NCI-H2081 (cell line): ENCODE data around the gene CCSAP.
"Not testable (repeated sequence)": the region's sequence is repeated elsewhere in the genome, so short reads cannot be mapped to it uniquely, and the experiment has no call there.

ENCODE experiments used
- DNase-seq, 2 experiments: peaks; one replicate each; lab custom pipeline; 2025; lab: John Stamatoyannopoulos, UW

Gene CCSAP

GRCh38 chr1:229364207-229365065 lies 21.6 kb upstream of the CCSAP start:
- DNase-seq = no peak

GRCh38 chr1:229363723-229364122 lies 20.9 kb upstream of the CCSAP start:
- DNase-seq = no peak

GRCh38 chr1:229360420-229360819 lies 17.6 kb upstream of the CCSAP start:
- no peak for DNase-seq

DNA sequence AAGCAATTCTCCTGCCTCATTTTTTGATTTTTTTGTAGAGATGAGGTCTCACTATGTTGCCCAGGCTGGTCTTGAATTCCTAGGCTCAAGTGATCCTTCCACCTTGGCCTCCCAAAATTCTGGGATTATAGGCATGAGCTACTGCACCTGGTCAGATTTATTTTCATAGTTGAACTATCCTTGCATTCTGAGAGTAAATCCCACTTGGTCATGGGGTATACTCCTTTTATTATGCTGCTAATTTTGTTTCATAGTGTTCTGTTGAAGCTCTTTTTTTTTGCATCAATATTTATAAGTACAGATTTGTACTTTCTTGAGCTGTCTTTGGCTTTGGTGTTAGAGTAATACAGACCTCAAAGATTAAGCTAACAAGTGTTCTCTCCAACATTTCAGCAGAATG lies 12.8 kb upstream of the CCSAP start:
- DNase-seq = no peak

- DNase-seq = no peak
These were observed 11.4 kb upstream of the CCSAP start for GRCh38 chr1:229354226-229354625.

DNA sequence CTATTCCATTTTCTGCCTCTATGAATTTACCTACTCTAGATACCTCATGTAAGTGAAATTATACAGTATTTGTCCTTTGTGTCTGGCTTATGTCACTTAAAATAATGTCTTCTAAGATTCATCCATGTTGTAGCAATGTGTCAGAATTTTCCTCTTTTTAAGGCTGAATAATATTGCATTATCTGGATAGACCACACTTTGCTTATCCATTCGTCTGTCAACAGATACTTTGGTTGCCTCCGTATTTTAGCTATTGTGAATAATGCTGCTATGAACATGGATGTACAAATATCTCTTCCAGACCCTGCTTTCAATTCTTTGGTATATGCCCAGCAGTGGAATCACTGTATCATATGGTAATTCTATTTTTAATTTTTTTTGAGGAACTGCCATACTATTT lies 10.1 kb upstream of the CCSAP start:
- no peak for DNase-seq

- DNase-seq = no peak
These were observed 6.9 kb upstream of the CCSAP start for GRCh38 chr1:229349463-229350385.

DNA sequence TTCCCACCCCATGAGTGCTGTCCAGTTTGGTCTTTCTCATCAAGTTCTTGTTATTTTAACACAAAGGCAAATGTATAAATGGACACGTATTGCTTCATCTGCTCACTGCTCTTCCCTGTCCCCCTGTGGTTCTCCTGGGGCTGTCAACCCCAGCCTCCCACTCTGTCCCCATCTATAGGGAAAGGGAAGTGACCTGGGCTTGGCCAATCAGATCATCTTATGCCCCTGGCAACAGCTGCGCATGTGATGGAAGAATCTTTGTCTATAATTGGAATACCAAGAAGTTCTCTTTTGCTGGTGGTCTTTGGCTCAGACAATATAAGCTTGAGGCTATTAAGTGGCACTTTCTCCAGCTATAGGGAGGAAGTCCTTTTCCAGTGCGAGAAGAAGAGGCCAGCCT lies 4.7 kb upstream of the CCSAP start:
- DNase-seq = no peak

GRCh38 chr1:229344937-229345684 lies 2.3 kb upstream of the CCSAP start:
- DNase-seq = no peak

- no peak for DNase-seq
These were observed 1.3 kb upstream of the CCSAP start for GRCh38 chr1:229344139-229344538.

DNA sequence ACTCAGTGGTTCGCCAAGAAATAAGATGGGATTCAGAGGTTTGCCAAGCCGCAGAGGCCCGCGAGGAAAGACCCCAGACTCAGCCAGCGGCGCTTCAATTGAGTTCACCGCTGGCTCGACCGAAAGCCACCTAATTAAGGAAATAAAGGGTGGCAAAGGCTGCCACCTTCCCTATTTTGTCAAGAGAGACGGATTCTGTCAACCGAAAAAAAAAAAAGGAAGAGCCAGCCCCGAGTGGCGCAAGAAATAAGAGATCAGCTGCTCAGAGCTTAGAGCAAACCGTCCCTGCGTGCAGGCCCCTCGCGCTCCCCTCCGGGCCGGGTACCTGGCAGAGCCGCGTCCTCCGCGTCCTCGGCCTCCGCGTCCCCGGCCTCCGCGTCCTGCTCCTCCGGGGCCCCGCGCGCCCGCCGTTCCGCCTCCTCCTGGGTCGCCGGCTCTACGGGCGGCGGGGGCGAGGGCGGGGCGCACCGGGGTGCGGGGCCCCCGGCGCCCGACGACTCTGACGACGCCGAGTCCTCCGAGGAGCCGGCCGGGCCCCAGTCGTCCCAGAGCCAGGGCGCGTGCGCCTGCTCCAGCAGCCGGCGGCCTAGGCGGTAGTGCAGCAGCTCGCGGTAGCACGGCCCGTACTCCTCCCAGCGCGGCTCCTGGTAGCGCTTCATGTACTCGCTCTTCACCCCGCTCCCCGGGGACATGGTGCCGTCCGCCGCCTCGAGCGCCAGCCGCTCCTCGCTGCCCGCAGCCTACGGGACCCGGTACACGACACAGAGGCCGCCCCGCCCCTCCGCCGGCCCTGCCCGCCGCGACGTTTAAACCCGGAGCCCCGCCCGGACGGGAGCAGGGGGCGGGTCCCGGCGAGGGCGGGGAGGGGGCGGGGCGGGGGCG lies 832 bp downstream of the CCSAP start:
- peak; percentile 88 to 93 for DNase-seq

DNA sequence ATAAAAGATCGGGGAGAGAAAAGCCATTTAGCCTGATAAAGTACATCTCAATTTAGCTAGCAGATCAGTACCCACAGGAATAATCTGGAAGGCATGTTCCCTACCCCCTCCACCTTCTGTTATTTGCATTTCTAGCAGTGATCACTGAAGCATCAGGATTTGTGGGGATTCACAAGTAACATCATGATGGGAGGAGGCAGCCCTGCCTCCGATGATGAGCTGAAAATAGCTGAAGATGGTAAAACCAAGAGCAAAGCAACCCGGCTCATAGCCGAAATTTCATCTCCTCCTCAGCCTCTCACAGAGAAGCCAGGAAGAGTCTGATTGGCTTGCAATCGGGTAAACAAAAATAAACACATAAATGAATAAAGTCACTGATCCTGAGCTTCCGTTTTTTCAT lies 2.4 kb downstream of the CCSAP start:
- peak in 1 of 2 experiments; percentile 22 for DNase-seq

GRCh38 chr1:229339520-229339919 lies 3.3 kb downstream of the CCSAP start:
- no peak for DNase-seq

- DNase-seq = no peak
These were observed 3.8 kb downstream of the CCSAP start for GRCh38 chr1:229339086-229339485.

DNA sequence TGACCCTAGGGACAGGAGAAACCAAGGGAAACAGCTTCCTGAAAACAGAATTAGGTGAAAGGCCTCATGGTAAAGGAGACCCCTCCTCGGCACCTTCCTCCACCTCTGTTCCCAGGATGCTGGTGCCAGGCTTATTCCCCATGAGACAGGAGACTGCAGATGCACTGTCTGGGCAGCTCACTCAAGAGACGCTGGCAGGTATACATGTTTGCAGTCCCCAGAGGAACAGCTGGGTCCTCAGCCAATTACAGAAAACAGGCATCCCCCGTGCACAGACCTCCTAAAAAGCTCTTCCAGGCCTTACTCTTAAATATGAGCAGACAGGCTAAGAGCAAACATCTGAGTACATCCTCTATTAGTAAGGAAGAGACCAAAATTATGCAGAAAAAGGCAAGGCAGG lies 6.5 kb downstream of the CCSAP start:
- peak; percentile 18 to 60 for DNase-seq

DNA sequence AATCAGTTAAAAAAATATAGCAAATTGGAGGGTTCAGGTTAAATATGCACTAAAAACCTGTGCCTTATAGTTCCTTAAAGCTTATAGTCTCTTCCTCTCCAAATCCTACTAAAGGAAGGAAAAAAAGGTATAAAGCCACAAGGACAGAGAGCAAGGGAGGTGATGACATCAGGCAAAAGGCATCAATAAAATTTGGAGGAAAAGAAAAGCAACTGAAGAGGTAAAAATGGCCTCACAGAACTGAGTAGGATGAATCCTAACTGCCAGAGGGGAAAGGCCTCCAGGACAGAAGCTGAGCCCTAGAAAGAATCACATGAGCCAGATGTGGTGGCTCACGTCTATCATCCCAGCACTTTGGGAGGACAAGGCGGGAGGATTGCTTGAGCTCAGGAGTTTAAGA lies 8.1 kb downstream of the CCSAP start:
- DNase-seq = no peak

DNA sequence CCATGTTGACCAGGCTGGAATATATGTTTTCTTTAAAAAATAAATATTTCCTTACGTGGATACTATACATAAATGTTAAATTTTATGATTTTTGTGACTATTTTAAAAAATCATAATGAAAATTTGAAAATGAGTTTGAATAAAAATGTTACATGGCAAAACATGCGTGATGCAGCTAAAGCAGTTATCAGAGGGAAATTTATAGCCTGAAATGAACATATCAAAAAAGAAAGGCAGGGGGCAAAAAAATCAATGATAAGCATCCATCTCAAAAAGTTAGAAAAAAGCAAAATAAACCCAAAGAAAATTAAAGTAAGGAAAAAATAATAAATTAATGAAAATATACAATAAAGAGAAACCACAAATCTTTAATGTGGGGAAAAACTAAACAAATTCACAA lies 8.6 kb downstream of the CCSAP start:
- no peak for DNase-seq

GRCh38 chr1:229328598-229329362 lies 14.1 kb downstream of the CCSAP start:
- no peak for DNase-seq

DNA sequence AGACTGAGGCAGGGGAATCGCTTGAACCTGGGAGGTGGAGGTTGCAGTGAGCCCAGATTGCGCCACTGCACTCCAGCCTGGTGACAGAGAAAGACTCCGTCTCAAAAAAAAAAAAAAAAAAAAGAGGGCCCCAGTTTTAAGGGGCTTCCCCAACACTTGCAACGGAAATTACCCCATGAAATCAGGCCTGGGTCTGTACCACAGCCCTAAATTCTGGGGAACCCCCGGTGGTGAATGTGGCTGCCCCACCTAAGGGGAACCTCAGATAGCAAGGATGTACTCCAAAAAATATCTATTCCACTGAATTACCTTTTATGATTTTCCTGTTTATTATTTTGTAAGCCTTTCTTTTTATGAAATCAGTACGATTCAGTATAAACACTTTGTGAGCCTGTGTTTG lies 15.1 kb downstream of the CCSAP start:
- not testable (repeated sequence) for DNase-seq

DNA sequence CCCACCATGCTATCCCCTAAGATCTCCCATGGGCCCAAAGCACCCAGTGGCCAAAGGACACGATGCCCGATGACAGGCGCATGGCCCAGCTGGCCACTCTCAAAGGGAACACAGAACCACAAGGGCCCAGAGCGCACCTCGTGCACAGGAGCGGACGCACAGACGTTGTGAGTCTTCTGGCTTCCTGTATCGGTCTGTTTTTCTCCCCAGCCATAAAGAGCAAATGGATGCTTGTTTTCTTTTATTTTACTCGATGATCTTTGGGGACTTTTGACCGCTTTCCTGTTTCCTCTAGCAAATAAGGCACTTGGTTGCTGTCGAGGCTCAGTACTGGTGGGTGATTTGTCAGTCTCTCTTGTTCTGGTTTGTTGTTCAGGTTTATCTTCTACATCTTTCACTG lies 16.2 kb downstream of the CCSAP start:
- no peak for DNase-seq
